ENCODE measurements around the gene DMKN. TPM values are rescaled to one million over a fixed set of nuclear protein-coding genes. Genes with fewer than 3 reads are reported as not detected.
"Not testable (repeated sequence)": the region's sequence is repeated elsewhere in the genome, so short reads cannot be mapped to it uniquely, and the experiment has no call there.

DMKN gene
- total RNA-seq, 1 donor from 2014 or later: 0.27 TPM

DNA sequence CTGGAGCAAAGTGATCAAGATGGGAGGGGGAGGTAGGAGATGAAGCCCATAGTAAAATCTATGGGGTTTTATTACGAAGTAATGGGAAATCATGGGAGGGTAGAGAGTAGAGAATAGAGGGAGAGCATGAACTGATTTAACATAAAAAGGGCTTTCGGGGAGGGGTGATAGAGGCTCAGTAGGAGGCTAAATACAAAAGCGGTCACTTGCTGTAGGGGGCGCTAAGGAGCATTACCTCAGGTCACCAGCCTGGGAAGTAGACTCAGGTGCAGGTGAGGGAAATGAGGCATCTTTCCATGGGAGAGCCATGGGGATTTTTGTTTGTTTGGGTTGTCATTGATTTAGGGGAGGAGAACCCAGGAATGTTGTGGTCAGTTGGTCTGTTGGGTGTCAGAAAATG is 37.3 kb downstream of the DMKN start:
- no peaks in the 10 kb centered on the region for H3K9me3 Mint-ChIP-seq
- H3K27me3 Mint-ChIP-seq (ENCODE audit: low read depth): peaks cover 4% of the 10 kb centered on the region
- no peaks in the 10 kb centered on the region for H3K4me1 Mint-ChIP-seq (ENCODE audit: low read depth)
- no peaks in the 10 kb centered on the region for H3K36me3 Mint-ChIP-seq (ENCODE audit: low read depth)
- intact Hi-C loops (cut with micrococcal nuclease): no loop called here
- H3K4me3 Mint-ChIP-seq (ENCODE audit: low read depth): no peak overlapping the region
- H3K27ac Mint-ChIP-seq: no peak overlapping the region
- DNase-seq (ENCODE audit: low spot score): no peak

DNA sequence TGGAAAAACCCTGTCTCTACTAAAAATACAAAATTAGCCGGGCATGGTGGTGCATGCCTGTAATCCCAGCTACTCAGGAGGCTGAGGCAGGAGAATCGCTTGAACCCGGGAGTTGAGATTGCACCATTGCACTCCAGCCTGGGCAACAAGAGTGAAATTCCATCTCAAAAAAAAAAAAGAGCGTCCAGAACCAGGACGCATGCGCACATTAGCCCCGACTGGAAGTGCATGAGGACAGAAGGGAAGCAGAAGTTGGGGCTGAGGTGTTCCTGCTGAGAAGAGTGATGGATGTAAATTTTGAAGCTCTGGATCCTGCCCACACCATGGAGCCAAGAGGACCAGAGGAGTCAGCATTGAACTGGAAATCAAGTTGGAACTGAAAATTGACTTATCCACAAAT is 38.9 kb downstream of the DMKN start:
- H3K4me3 Mint-ChIP-seq (ENCODE audit: low read depth); H3K36me3 Mint-ChIP-seq (ENCODE audit: low read depth); H3K9me3 Mint-ChIP-seq; H3K27me3 Mint-ChIP-seq (ENCODE audit: low read depth); intact Hi-C loops (cut with micrococcal nuclease); H3K4me1 Mint-ChIP-seq (ENCODE audit: low read depth); H3K27ac Mint-ChIP-seq; DNase-seq (ENCODE audit: low spot score): not testable (repeated sequence)

- no peak overlapping the region for H3K4me3 Mint-ChIP-seq (ENCODE audit: low read depth)
- no peaks in the 10 kb centered on the region for H3K4me1 Mint-ChIP-seq (ENCODE audit: low read depth)
- no peaks in the 10 kb centered on the region for H3K9me3 Mint-ChIP-seq
- H3K27ac Mint-ChIP-seq: no peak overlapping the region
- intact Hi-C loops (cut with micrococcal nuclease): no loop called here
- H3K27me3 Mint-ChIP-seq (ENCODE audit: low read depth): peaks cover 4% of the 10 kb centered on the region
- no peak for DNase-seq (ENCODE audit: low spot score)
- H3K36me3 Mint-ChIP-seq (ENCODE audit: low read depth): no peaks in the 10 kb centered on the region
Observed at GRCh38 chr19:35474104-35474503, 39.3 kb downstream of the DMKN start.

DNA sequence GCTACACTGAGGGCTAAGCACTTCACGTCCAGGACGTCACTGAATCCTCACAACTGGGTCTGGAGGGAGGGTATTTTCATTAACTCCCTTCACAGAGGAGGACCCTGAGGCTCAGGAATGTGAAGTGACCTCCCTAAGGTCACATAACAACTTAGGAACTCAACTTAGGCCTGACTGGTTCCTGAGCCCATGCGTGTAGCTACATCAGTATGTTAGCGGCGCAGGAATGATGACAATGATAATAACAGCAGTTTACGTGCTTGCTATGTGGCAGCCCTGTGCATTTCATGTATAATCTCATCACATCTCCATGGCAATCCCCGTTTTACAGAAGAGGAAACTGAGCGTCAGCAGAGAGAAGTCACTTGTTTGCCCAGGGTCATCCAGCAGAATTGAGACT is 41.5 kb downstream of the DMKN start:
- H3K27me3 Mint-ChIP-seq (ENCODE audit: low read depth): peaks cover 4% of the 10 kb centered on the region
- H3K4me1 Mint-ChIP-seq (ENCODE audit: low read depth): peaks cover 6% of the 10 kb centered on the region
- DNase-seq (ENCODE audit: low spot score): no peak
- intact Hi-C loops (cut with micrococcal nuclease): no loop called here
- no peaks in the 10 kb centered on the region for H3K36me3 Mint-ChIP-seq (ENCODE audit: low read depth)
- H3K9me3 Mint-ChIP-seq: no peaks in the 10 kb centered on the region
- H3K4me3 Mint-ChIP-seq (ENCODE audit: low read depth): no peak overlapping the region
- H3K27ac Mint-ChIP-seq: no peak overlapping the region

GRCh38 chr19:35471075-35471474 is 42.4 kb downstream of the DMKN start:
- DNase-seq (ENCODE audit: low spot score); H3K4me1 Mint-ChIP-seq (ENCODE audit: low read depth); H3K27me3 Mint-ChIP-seq (ENCODE audit: low read depth); intact Hi-C loops (cut with micrococcal nuclease); H3K4me3 Mint-ChIP-seq (ENCODE audit: low read depth); H3K27ac Mint-ChIP-seq; H3K36me3 Mint-ChIP-seq (ENCODE audit: low read depth); H3K9me3 Mint-ChIP-seq: not testable (repeated sequence)

DNA sequence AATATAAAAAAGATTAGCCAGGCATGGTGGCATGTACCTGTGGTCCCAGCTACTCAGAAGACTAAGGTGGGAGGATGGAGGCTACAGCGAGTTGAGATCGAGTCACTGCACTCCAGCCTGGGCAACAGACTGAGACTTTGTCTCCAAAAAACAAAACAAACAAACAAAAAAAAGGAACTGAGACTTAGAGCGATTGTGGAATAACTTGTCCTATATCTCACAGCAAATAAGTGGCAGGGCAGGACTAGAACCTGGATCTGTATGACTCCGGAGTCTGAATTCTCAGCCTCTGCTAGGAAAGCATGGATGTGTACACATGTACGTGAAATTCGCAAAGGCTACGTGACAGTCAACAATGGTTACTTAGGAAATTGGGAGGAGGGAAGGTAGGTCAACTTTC is 43.3 kb downstream of the DMKN start:
- peaks cover 4% of the 10 kb centered on the region for H3K27me3 Mint-ChIP-seq (ENCODE audit: low read depth)
- intact Hi-C loops (cut with micrococcal nuclease): no loop called here
- H3K9me3 Mint-ChIP-seq: no peaks in the 10 kb centered on the region
- DNase-seq (ENCODE audit: low spot score): no peak
- H3K4me1 Mint-ChIP-seq (ENCODE audit: low read depth): peaks cover 11% of the 10 kb centered on the region
- no peak overlapping the region for H3K4me3 Mint-ChIP-seq (ENCODE audit: low read depth)
- H3K27ac Mint-ChIP-seq: no peak overlapping the region
- H3K36me3 Mint-ChIP-seq (ENCODE audit: low read depth): no peaks in the 10 kb centered on the region

GRCh38 chr19:35468637-35469036 is 44.8 kb downstream of the DMKN start:
- no peak overlapping the region for H3K27ac Mint-ChIP-seq
- DNase-seq (ENCODE audit: low spot score): peak; percentile 47
- H3K9me3 Mint-ChIP-seq: no peaks in the 10 kb centered on the region
- H3K27me3 Mint-ChIP-seq (ENCODE audit: low read depth): peaks cover 4% of the 10 kb centered on the region
- H3K36me3 Mint-ChIP-seq (ENCODE audit: low read depth): no peaks in the 10 kb centered on the region
- H3K4me1 Mint-ChIP-seq (ENCODE audit: low read depth): peaks cover 14% of the 10 kb centered on the region
- intact Hi-C loops (cut with micrococcal nuclease): loop anchor here (1.0 to 2.0 kb wide), 2 partner anchors 18 to 116 kb away; no protein-coding TSS in a partner anchor
- H3K4me3 Mint-ChIP-seq (ENCODE audit: low read depth): no peak overlapping the region

DNA sequence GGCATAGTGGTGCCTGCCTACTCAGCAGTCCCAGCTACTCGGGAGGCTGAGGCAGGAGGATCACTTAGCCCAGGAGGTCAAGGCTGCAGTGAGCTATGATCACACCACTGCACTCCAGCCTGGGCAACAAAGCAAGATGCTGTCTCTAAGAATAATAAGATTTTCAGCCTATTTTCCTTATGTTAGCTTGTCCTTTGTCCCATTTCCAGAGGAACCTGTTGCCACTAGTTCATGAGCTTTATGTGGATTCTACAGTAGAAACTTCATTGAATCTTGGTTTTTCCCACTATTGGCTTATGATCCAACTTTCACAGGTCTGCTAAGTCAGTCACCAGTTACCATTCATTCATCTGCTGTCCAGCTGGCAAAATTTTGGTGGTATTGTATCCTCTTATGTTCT is 47.2 kb downstream of the DMKN start:
- H3K9me3 Mint-ChIP-seq: no peaks in the 10 kb centered on the region
- peaks cover 4% of the 10 kb centered on the region for H3K27me3 Mint-ChIP-seq (ENCODE audit: low read depth)
- DNase-seq (ENCODE audit: low spot score): no peak
- intact Hi-C loops (cut with micrococcal nuclease): no loop called here
- H3K4me1 Mint-ChIP-seq (ENCODE audit: low read depth): peaks cover 29% of the 10 kb centered on the region
- no peak overlapping the region for H3K27ac Mint-ChIP-seq
- H3K36me3 Mint-ChIP-seq (ENCODE audit: low read depth): no peaks in the 10 kb centered on the region
- no peak overlapping the region for H3K4me3 Mint-ChIP-seq (ENCODE audit: low read depth)

DNA sequence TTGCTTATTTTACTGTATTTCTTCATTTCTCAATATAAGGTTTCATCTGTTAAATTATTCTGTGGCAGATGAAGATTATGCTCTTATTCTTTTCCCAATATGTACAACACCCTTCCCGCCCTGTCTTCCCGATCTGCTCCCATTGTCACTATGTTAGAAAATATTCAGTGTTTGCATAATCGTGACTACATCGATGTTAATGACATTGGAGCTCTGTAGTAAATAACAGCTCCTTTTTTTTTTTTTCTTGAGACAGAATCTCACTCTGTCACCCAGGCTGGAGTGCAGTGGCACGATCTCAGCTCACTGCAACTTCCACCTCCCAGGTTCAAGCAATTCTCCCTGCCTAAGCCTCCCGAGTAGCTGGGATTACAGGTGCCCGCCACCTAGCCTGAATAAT is 50.5 kb downstream of the DMKN start:
- H3K36me3 Mint-ChIP-seq (ENCODE audit: low read depth); DNase-seq (ENCODE audit: low spot score); H3K27me3 Mint-ChIP-seq (ENCODE audit: low read depth); H3K9me3 Mint-ChIP-seq: not testable (repeated sequence)
- intact Hi-C loops (cut with micrococcal nuclease): loop anchor here (1.0 to 2.0 kb wide), 4 partner anchors 12 to 116 kb away; partner anchors contain the start of gene FFAR1
- Mint-ChIP-seq H3K4me3 (ENCODE audit: low read depth) (peak overlapping the region; percentile 19), H3K4me1 (ENCODE audit: low read depth) (peaks cover 43% of the 10 kb centered on the region), H3K27ac (peak overlapping the region; percentile 88)

DNA sequence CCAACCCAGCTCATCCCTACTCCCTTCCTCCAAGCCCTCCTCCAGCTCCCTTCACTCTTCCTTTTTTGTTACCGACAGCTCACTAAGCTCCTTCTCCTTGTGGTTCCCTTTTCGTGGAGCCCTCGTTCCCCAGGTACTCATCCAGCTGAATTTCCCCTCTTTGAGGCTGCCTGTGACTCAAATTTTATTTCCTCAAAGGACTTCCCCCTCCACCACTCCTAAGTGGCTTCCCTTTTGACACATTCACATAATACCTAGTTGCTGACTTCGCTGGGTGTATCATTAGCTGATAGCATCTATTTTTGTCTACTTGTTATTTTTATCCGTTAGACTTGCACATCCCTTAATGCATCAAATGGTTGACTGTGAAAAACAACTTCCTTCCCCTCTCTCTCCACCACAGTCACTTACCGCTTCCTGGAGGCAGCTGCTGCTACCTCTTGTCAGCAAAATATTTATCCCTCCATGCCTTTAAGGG is 50.9 kb downstream of the DMKN start:
- peak overlapping the region; percentile 60 for H3K4me3 Mint-ChIP-seq (ENCODE audit: low read depth)
- peaks cover 45% of the 10 kb centered on the region for H3K4me1 Mint-ChIP-seq (ENCODE audit: low read depth)
- intact Hi-C loops (cut with micrococcal nuclease): loop anchor here (1.0 to 2.0 kb wide), 4 partner anchors 11 to 115 kb away; partner anchors contain the start of gene FFAR1
- H3K36me3 Mint-ChIP-seq (ENCODE audit: low read depth): no peaks in the 10 kb centered on the region
- no peaks in the 10 kb centered on the region for H3K9me3 Mint-ChIP-seq
- peak; percentile 60 for DNase-seq (ENCODE audit: low spot score)
- peaks cover 4% of the 10 kb centered on the region for H3K27me3 Mint-ChIP-seq (ENCODE audit: low read depth)
- peak overlapping the region; percentile 88 for H3K27ac Mint-ChIP-seq

- H3K9me3 Mint-ChIP-seq; DNase-seq (ENCODE audit: low spot score); H3K27me3 Mint-ChIP-seq (ENCODE audit: low read depth); H3K27ac Mint-ChIP-seq; H3K36me3 Mint-ChIP-seq (ENCODE audit: low read depth); H3K4me3 Mint-ChIP-seq (ENCODE audit: low read depth): not testable (repeated sequence)
- H3K4me1 Mint-ChIP-seq (ENCODE audit: low read depth): peaks cover 51% of the 10 kb centered on the region
- intact Hi-C loops (cut with micrococcal nuclease): loop anchor here (1.0 to 2.0 kb wide), 4 partner anchors 10 to 114 kb away; partner anchors contain the start of gene FFAR1
Observed at GRCh38 chr19:35461788-35462187, 51.7 kb downstream of the DMKN start.

DNA sequence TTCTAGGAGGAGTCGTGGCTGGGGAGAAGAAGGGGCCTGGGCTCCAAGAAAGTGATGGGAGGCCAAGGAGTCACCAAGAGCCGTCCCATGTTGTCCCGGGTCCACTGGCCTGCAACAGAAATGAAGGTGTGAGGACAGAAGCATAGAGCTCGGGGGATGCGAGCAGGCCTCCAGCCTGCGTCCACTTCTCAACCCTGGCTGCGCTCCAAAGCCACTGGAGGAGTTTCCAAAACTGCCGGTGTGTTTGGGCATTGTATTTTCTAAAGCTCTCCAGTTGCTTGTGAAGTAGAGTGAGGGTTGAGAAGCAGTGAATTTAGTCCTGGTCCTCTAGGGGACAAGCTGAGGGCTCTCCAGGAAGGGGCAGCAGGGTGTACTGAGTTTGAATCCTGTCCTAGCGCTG is 52.4 kb downstream of the DMKN start:
- H3K4me1 Mint-ChIP-seq (ENCODE audit: low read depth): peaks cover 51% of the 10 kb centered on the region
- peaks cover 5% of the 10 kb centered on the region for H3K27me3 Mint-ChIP-seq (ENCODE audit: low read depth)
- no peaks in the 10 kb centered on the region for H3K36me3 Mint-ChIP-seq (ENCODE audit: low read depth)
- H3K4me3 Mint-ChIP-seq (ENCODE audit: low read depth): no peak overlapping the region
- no peak for DNase-seq (ENCODE audit: low spot score)
- intact Hi-C loops (cut with micrococcal nuclease): no loop called here
- H3K9me3 Mint-ChIP-seq: no peaks in the 10 kb centered on the region
- H3K27ac Mint-ChIP-seq: no peak overlapping the region

DNA sequence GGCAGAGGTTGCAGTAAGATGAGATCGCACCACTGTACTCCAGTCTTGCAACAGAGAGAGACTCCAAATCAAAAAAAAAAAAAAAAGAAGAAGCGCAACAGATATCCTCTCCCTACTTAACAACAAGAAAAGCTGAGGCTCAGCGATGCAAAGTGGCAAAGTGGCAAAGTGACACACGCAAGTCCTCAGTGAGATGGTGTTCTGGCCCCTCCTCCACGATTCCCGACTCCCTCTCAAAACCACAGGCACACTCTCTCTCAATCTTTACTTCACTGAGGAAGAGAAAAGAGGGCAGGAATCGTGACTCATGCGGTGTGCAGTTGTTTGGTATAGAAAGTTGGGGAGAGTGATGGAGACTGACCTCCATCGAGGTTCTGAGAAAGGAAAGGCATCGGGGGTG is 52.8 kb downstream of the DMKN start:
- Mint-ChIP-seq H3K4me1 (ENCODE audit: low read depth) (peaks cover 55% of the 10 kb centered on the region), H3K27ac (no peak overlapping the region), H3K36me3 (ENCODE audit: low read depth) (no peaks in the 10 kb centered on the region), H3K27me3 (ENCODE audit: low read depth) (peaks cover 5% of the 10 kb centered on the region), H3K4me3 (ENCODE audit: low read depth) (no peak overlapping the region), H3K9me3 (no peaks in the 10 kb centered on the region)
- intact Hi-C loops (cut with micrococcal nuclease): no loop called here
- no peak for DNase-seq (ENCODE audit: low spot score)
